Tibial artery (tissue), 4 donors: ENCODE measurements around the gene LAMA1.

Experiments
- DNase-seq, 2 donors: peaks; one replicate each; pipeline ENCODE4 v3.0.0-alpha.2; 2019
- H3K27ac ChIP-seq, 2 donors: fragments of 200-600 bp; sonication (generic) in 1 of 2; 1 replicate in 1 of 2; 2 replicates in 1 of 2; pipeline ENCODE4 v1.5.1; 2018 to 2019; ENCODE audit warnings: mild to moderate bottlenecking in 1 of 2
- H3K27me3 ChIP-seq, 2 donors: fragments of 200-600 bp; sonication (generic) in 1 of 2; one replicate each; pipeline versions ENCODE4 v1.5.1 to v1.6.0; 2016 to 2019
- H3K36me3 ChIP-seq, 3 donors: fragments of 200-600 bp; sonication (generic) in 2 of 3; one replicate each; pipeline ENCODE4 v1.5.1; 2016 to 2019; ENCODE audit warnings: mild to moderate bottlenecking in 2 of 3
- H3K4me1 ChIP-seq, 4 donors: fragments of 200-600 bp; sonication (generic) in 2 of 4; 1 replicate in 3 of 4; 2 replicates in 1 of 4; pipeline ENCODE4 v1.5.1; 2016 to 2019
- H3K4me3 ChIP-seq, 2 donors: fragments of 200-600 bp; sonication (generic) in 1 of 2; 1 replicate in 1 of 2; 2 replicates in 1 of 2; pipeline ENCODE4 v1.5.1; 2018 to 2019; ENCODE audit warnings: mild to moderate bottlenecking in 2 of 2
- H3K9me3 ChIP-seq, 3 donors: fragments of 200-600 bp; sonication (generic) in 1 of 3; one replicate each; pipeline ENCODE4 v1.5.1; 2016 to 2019
- CTCF ChIP-seq, 2 experiments: fragments of 200-600 bp in 1 of 2; fragments of 450-650 bp in 1 of 2; IDR thresholded peaks; one replicate each; pipeline ENCODE4 v1.5.1; 2017 to 2019; ENCODE audit warnings: antibody characterized with exemption in 2 of 2, mild to moderate bottlenecking in 1 of 2, moderate library complexity in 1 of 2
- intact Hi-C: fragments of 100-400 bp; cut with DNase I; formaldehyde crosslinking; loops from one replicate; pipeline ENCODE4 v1.15.0; 2023; ENCODE audit warnings: low total_unique reads

The LAMA1 gene

GRCh38 chr18:7048081-7048480, 69.5 kb downstream of the LAMA1 start:
- H3K27me3 ChIP-seq: no peaks in the 10 kb centered on the region
- H3K36me3 ChIP-seq: no peaks in the 10 kb centered on the region
- no peaks in the 10 kb centered on the region for H3K4me1 ChIP-seq
- H3K9me3 ChIP-seq: no peaks in the 10 kb centered on the region
- no peak for DNase-seq
- no peak overlapping the region for H3K27ac ChIP-seq
- no peak overlapping the region for H3K4me3 ChIP-seq
- TF ChIP-seq CTCF (IDR thresholded peaks at IDR 0.05): no peak
- intact Hi-C loops: no loop called here

GRCh38 chr18:7047336-7047735, 70.3 kb downstream of the LAMA1 start:
- Histone ChIP-seq H3K36me3 (no peaks in the 10 kb centered on the region), H3K9me3 (no peaks in the 10 kb centered on the region), H3K27me3 (no peaks in the 10 kb centered on the region), H3K27ac (no peak overlapping the region), H3K4me1 (no peaks in the 10 kb centered on the region), H3K4me3 (no peak overlapping the region)
- intact Hi-C loops: no loop called here
- no peak for DNase-seq
- TF ChIP-seq CTCF (IDR thresholded peaks at IDR 0.05): no peak

- Histone ChIP-seq H3K9me3 (no peaks in the 10 kb centered on the region), H3K27ac (peak overlapping the region; percentile 52 to 58), H3K4me1 (peaks cover 0 to 14% (median 8%) of the 10 kb centered on the region in 4 donors), H3K4me3 (peak overlapping the region; percentile 33 to 40), H3K27me3 (no peaks in the 10 kb centered on the region), H3K36me3 (no peaks in the 10 kb centered on the region)
- intact Hi-C loops: loop anchor here (2.0 to 5.0 kb wide), 2 partner anchors 138 to 554 kb away; no protein-coding TSS in a partner anchor
- peak; percentile 76 to 78 for TF ChIP-seq CTCF (IDR thresholded peaks at IDR 0.05)
- peak; percentile 91 to 94 for DNase-seq
These were observed 79.2 kb downstream of the LAMA1 start for GRCh38 chr18:7038330-7038851.

GRCh38 chr18:7037470-7037869, 80.1 kb downstream of the LAMA1 start:
- intact Hi-C loops: loop anchor here (5.0 kb wide), 1 partner anchor 555 kb away; no protein-coding TSS in a partner anchor
- Histone ChIP-seq H3K4me1 (peaks cover 0 to 14% (median 8%) of the 10 kb centered on the region in 4 donors), H3K9me3 (no peaks in the 10 kb centered on the region), H3K4me3 (no peak overlapping the region), H3K36me3 (no peaks in the 10 kb centered on the region), H3K27me3 (no peaks in the 10 kb centered on the region), H3K27ac (no peak overlapping the region)
- no peak for DNase-seq
- TF ChIP-seq CTCF (IDR thresholded peaks at IDR 0.05): no peak

GRCh38 chr18:7035807-7036206, 81.8 kb downstream of the LAMA1 start:
- no peak for TF ChIP-seq CTCF (IDR thresholded peaks at IDR 0.05)
- no peak overlapping the region for H3K4me3 ChIP-seq
- peaks cover 0 to 14% (median 8%) of the 10 kb centered on the region in 4 donors for H3K4me1 ChIP-seq
- intact Hi-C loops: loop anchor here (5.0 kb wide), 1 partner anchor 556 kb away; no protein-coding TSS in a partner anchor
- no peak overlapping the region for H3K27ac ChIP-seq
- H3K9me3 ChIP-seq: no peaks in the 10 kb centered on the region
- DNase-seq: no peak
- H3K27me3 ChIP-seq: no peaks in the 10 kb centered on the region
- H3K36me3 ChIP-seq: no peaks in the 10 kb centered on the region
